Omental fat pad (tissue), 4 donors: Measurements from ENCODE around the gene IGSF8. TPM values are rescaled to one million over a fixed set of nuclear protein-coding genes. Genes with fewer than 3 reads are reported as not detected.

Experiments used
- ATAC-seq: fragments of 150-250 bp; one replicate; pipeline ENCODE4 v1.9.1; 2016; ENCODE audit warnings: mild to moderate bottlenecking, moderate library complexity; ENCODE audit not compliant: low FRiP score
- DNase-seq: peaks from one replicate; pipeline ENCODE4 v3.0.0-alpha.2; 2019; ENCODE audit warnings: low spot score
- total RNA-seq, 4 donors: library from RNA; depleted of rRNA; stranded (reverse); fragments of >200 nt; gene quantifications; one replicate each; pipeline ENCODE4 v1.1.0, GENCODE V29; 2016
- TF ChIP-seq, protein P1 (sequence below), 3 donors: fragments of 450-650 bp; IDR thresholded peaks; one replicate each; pipeline ENCODE4 v1.5.1; 2016 to 2017; ENCODE audit warnings: antibody characterized with exemption in 3 of 3, mild to moderate bottlenecking in 3 of 3, moderate library complexity in 2 of 3

Gene IGSF8
- total RNA-seq, 4 donors from 2014 or later = 17.5 to 20.5 (median 18.6) TPM

DNA sequence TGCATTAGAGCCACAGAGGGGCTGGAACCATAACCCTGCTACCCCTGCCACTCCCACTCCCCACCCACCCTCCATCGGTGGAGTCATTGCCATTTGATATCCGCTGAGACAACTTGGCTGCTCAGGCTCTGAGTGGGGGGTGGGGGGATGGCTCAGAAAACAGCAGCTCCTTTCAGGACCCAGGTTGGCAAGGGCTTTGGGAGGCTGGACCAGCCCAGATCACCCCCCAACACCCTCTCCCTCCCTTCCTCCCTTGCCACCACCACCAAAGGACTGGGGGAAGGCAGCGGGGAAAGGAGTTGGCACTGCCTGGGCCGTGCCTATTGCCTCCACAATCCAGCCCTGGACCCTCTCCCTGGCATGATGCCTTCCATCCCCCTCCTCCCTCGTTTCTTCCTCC, 30.2 kb downstream of the IGSF8 start:
- ATAC-seq = no peak

DNA sequence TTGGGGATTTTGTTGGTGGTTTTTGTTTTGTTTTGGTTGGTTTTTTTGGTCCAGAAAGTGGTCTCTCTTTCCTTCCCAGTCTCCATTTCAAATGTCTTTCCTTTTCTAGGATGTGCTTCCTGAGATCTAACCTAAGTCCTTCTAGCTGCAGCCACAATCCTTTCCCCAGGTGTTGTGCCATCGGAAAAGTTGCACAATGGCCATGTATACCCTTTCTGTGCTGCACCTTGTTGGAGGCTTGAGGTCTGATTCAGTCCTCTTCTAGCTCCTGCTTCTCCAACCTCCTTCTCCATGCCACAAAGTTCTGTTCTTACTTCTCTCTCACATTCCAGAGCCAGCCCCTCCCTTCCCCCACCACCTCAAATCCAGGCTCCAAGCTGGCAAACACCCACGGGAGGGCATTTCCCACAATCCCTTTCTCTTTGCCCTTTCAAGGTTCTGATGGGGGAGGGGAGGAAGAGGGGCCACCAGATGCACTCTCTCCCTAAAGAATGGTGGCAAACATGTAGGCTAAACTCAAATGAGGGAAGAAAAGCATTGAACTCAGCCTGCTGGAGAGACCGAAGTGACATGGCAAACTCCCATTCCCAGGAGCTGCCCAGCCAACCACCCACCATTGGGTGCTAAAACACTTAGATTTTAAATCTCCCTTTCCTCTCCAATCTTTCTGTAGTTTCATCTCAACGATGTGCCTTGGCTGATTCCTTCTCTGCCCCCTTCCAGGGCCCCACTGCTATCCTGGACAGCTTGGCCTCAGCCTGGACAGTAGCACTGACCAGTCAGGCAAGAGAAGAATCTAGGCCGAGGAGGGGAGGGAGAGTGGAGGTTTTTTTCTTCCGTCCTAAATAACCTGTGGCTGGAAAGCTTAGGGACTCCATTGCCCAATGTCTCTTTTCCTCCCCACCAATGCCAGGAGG, 31.3 kb downstream of the IGSF8 start:
- ATAC-seq (no peak), DNase-seq (no peak)
- TF ChIP-seq, protein P1, sequence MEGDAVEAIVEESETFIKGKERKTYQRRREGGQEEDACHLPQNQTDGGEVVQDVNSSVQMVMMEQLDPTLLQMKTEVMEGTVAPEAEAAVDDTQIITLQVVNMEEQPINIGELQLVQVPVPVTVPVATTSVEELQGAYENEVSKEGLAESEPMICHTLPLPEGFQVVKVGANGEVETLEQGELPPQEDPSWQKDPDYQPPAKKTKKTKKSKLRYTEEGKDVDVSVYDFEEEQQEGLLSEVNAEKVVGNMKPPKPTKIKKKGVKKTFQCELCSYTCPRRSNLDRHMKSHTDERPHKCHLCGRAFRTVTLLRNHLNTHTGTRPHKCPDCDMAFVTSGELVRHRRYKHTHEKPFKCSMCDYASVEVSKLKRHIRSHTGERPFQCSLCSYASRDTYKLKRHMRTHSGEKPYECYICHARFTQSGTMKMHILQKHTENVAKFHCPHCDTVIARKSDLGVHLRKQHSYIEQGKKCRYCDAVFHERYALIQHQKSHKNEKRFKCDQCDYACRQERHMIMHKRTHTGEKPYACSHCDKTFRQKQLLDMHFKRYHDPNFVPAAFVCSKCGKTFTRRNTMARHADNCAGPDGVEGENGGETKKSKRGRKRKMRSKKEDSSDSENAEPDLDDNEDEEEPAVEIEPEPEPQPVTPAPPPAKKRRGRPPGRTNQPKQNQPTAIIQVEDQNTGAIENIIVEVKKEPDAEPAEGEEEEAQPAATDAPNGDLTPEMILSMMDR (IDR thresholded peaks at IDR 0.05) = no peak

More for the DNA sequence above, 30.2 kb downstream of the IGSF8 start:
- DNase-seq = no peak
- TF ChIP-seq, protein P1 (IDR thresholded peaks at IDR 0.05) = no peak

DNA sequence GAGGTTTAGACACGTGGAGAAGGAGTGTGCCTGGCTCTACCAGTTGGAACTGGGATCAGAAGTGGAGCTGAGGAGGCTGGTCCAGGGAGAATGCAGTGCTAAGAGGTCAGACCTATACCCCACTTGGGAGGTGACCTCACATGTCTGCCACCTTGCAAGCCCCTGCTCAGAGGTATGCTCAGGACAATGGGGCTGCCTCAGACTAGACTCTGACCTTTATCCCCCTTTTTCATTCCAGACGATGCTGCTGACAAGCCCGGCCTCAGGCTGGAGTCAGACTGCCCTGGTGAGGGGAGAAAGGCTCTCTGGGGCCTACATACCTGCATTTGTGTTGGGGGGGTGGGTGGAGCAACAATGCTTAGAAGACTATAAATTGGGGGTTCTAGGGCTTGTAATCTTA, 33.7 kb downstream of the IGSF8 start:
- DNase-seq (no peak), ATAC-seq (no peak)
- TF ChIP-seq, protein P1 (IDR thresholded peaks at IDR 0.05) = no peak

DNA sequence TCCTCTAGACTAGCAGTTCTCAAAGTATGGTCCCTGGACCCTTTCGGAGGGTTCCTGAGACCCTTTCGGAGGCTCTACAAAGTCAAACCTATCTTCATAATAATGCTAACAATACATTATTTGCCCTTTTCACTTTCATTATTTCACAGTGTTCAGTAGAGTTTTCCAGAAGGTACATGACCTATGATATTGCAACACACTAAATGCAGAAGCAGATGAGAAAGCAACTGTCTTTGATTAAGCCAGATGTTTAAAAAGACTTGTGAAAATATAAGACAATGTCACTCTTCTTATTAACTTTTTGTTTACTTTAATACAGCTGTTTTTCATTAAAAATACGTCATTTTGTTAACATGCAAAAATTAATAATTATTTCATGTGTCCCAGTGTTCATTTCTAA, 34.3 kb downstream of the IGSF8 start:
- ATAC-seq (no peak), DNase-seq (no peak)
- TF ChIP-seq, protein P1 (IDR thresholded peaks at IDR 0.05) = no peak

DNA sequence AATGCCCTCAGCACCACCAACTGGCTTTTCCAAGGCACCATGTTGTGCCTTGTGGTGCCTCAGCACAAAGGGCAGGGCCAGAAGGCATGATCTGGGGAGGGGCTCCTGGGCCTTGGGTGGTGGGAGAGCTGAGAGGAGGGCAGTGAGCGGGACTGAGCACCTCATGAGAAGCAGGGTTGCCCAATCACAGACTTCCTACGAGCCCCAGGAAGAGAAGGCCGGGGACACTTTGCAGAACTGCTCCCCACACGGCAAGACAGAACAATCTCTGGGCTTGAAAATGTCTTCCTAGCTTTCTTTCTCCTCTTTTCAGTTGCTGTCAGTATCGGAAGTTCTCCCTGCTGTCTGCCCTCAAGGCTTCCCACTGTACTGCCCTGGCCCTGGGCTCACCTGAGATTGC, 35.2 kb downstream of the IGSF8 start:
- DNase-seq (no peak), ATAC-seq (no peak)
- TF ChIP-seq, protein P1 (IDR thresholded peaks at IDR 0.05) = no peak

DNA sequence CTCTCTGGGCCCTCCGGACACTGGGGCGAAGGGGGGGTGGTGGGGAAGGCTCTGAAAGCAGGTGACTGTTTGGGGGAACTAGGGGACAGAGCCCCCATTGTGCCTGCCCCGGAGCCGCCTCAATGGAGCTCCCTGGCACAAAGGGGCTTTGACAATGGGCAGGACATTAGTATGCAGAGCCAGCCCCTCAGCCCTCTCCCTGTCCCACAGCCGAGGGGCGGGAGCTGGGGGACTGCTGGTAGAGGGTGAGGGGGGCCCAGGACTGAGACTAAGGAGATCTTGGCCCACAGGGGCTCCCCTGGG, 36.2 kb downstream of the IGSF8 start:
- ATAC-seq (no peak), DNase-seq (no peak)
- TF ChIP-seq, protein P1 (IDR thresholded peaks at IDR 0.05) = no peak
